OCI-LY1 (cell line): ENCODE data around the gene ANKRD6.

Experiments
- H2AFZ ChIP-seq: fragments of 200-600 bp; sonication (generic), shearing (Covaris generic); 2 replicates; pipeline ENCODE4 v1.6.0; 2014; ENCODE audit warnings: antibody characterized with exemption, mild to moderate bottlenecking, low read length
- H3F3A ChIP-seq: fragments of 200-600 bp; sonication (generic), shearing (Covaris generic); 2 replicates; pipeline ENCODE4 v1.6.0; 2014; ENCODE audit warnings: mild to moderate bottlenecking, antibody characterized with exemption, low read length, moderate library complexity; ENCODE audit not compliant: insufficient read depth
- H3K27ac ChIP-seq: fragments of 200-600 bp; sonication (generic); 2 replicates; pipeline ENCODE4 v1.5.1; 2014; ENCODE audit warnings: low read length, mixed run types, mild to moderate bottlenecking, low read depth; ENCODE audit not compliant: poor library complexity, severe bottlenecking
- H3K27me3 ChIP-seq: fragments of 200-600 bp; sonication (generic); 2 replicates; pipeline ENCODE4 v1.6.0; 2014; ENCODE audit warnings: antibody characterized with exemption, mild to moderate bottlenecking, low read length, moderate library complexity; ENCODE audit not compliant: insufficient read depth
- H3K36me3 ChIP-seq: fragments of 200-600 bp; sonication (generic); 2 replicates; pipeline ENCODE4 v1.6.1; 2014; ENCODE audit warnings: mild to moderate bottlenecking, antibody characterized with exemption, low read length, moderate library complexity, mixed read lengths; ENCODE audit not compliant: insufficient read depth
- H3K4me1 ChIP-seq: fragments of 200-600 bp; sonication (generic); 2 replicates; pipeline ENCODE4 v1.5.1; 2014; ENCODE audit warnings: mild to moderate bottlenecking, low read length, moderate library complexity; ENCODE audit not compliant: insufficient read depth, severe bottlenecking
- H3K4me2 ChIP-seq: fragments of 200-600 bp; sonication (generic), shearing (Covaris generic); 2 replicates; pipeline ENCODE4 v1.6.1; 2014; ENCODE audit warnings: low read length
- H3K4me3 ChIP-seq: fragments of 200-600 bp; sonication (generic); 2 replicates; pipeline ENCODE4 v1.5.1; 2014; ENCODE audit warnings: low read length, low read depth, mild to moderate bottlenecking, mixed read lengths; ENCODE audit not compliant: poor library complexity, severe bottlenecking
- H3K79me2 ChIP-seq: fragments of 200-600 bp; shearing (Covaris generic); 2 replicates; pipeline ENCODE4 v1.6.1; 2016; ENCODE audit warnings: mixed run types, low read length, mixed read lengths; ENCODE audit not compliant: insufficient read depth
- H3K9ac ChIP-seq: fragments of 200-600 bp; sonication (generic), shearing (Covaris generic); 2 replicates; pipeline ENCODE4 v1.6.1; 2014; ENCODE audit warnings: mild to moderate bottlenecking, low read length, mixed read lengths
- H3K9me2 ChIP-seq: fragments of 200-600 bp; sonication (generic), shearing (Covaris generic); 2 replicates; pipeline ENCODE4 v1.6.1; 2014; ENCODE audit warnings: low read depth, mild to moderate bottlenecking, low read length, mixed read lengths
- H3K9me3 ChIP-seq: fragments of 200-600 bp; shearing (Covaris generic); 2 replicates; pipeline ENCODE4 v1.6.1; 2014; ENCODE audit warnings: low read length, mixed read lengths
- H4K20me1 ChIP-seq: fragments of 200-600 bp; sonication (generic), shearing (Covaris generic); 2 replicates; pipeline ENCODE4 v1.6.0; 2016; ENCODE audit warnings: mild to moderate bottlenecking, low read length; ENCODE audit not compliant: insufficient read depth
- EZH2 ChIP-seq: fragments of 200-600 bp; sonication (generic), shearing (Covaris generic); IDR thresholded peaks from 2 replicates; pipeline ENCODE4 v1.8.0; 2017; ENCODE audit warnings: borderline replicate concordance, mixed run types, mild to moderate bottlenecking, antibody characterized with exemption, low read length, moderate library complexity, mixed read lengths
- TF ChIP-seq, protein P1 (sequence below): fragments of 200-600 bp; sonication (generic), shearing (Covaris generic); IDR thresholded peaks from 2 replicates; pipeline ENCODE4 v1.5.1; 2017; ENCODE audit warnings: mild to moderate bottlenecking, antibody characterized with exemption, low read length, moderate library complexity, mixed read lengths

ANKRD6 gene

DNA sequence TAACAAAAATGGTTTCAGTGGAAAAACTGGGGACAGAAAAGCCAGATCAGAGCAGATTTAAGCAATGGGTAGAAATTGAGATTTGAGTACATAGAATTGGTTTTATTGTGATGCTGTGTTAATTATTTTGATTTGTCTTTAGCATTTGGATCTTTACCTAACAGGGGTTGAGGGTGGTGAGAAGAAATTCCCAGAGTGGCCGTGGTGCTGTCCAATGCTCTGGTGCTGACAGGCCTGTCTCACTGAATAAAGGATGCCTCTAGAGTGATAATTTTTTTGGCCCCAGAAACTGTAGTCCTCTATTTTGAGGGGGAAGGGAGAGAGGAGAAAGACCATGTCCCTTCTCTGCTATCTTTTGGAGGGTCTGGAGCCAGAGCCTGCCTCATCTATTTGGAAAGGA is 126.5 kb downstream of the ANKRD6 start:
- H3K27me3 ChIP-seq = no peaks in the 10 kb centered on the region
- H3K9me3 ChIP-seq = no peaks in the 10 kb centered on the region
- H4K20me1 ChIP-seq = no peaks in the 10 kb centered on the region
- H3K4me1 ChIP-seq = no peaks in the 10 kb centered on the region
- H3F3A ChIP-seq = no peaks in the 10 kb centered on the region
- H3K9ac ChIP-seq = no peak overlapping the region
- H3K36me3 ChIP-seq = no peaks in the 10 kb centered on the region
- H3K9me2 ChIP-seq = no peaks in the 10 kb centered on the region
- no peak overlapping the region for H3K27ac ChIP-seq
- no peaks in the 10 kb centered on the region for H3K79me2 ChIP-seq
- H2AFZ ChIP-seq = no peak overlapping the region
- TF ChIP-seq, protein P1, sequence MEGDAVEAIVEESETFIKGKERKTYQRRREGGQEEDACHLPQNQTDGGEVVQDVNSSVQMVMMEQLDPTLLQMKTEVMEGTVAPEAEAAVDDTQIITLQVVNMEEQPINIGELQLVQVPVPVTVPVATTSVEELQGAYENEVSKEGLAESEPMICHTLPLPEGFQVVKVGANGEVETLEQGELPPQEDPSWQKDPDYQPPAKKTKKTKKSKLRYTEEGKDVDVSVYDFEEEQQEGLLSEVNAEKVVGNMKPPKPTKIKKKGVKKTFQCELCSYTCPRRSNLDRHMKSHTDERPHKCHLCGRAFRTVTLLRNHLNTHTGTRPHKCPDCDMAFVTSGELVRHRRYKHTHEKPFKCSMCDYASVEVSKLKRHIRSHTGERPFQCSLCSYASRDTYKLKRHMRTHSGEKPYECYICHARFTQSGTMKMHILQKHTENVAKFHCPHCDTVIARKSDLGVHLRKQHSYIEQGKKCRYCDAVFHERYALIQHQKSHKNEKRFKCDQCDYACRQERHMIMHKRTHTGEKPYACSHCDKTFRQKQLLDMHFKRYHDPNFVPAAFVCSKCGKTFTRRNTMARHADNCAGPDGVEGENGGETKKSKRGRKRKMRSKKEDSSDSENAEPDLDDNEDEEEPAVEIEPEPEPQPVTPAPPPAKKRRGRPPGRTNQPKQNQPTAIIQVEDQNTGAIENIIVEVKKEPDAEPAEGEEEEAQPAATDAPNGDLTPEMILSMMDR = no peak
- no peak for TF ChIP-seq EZH2
- H3K4me2 ChIP-seq = no peak overlapping the region
- no peak overlapping the region for H3K4me3 ChIP-seq

DNA sequence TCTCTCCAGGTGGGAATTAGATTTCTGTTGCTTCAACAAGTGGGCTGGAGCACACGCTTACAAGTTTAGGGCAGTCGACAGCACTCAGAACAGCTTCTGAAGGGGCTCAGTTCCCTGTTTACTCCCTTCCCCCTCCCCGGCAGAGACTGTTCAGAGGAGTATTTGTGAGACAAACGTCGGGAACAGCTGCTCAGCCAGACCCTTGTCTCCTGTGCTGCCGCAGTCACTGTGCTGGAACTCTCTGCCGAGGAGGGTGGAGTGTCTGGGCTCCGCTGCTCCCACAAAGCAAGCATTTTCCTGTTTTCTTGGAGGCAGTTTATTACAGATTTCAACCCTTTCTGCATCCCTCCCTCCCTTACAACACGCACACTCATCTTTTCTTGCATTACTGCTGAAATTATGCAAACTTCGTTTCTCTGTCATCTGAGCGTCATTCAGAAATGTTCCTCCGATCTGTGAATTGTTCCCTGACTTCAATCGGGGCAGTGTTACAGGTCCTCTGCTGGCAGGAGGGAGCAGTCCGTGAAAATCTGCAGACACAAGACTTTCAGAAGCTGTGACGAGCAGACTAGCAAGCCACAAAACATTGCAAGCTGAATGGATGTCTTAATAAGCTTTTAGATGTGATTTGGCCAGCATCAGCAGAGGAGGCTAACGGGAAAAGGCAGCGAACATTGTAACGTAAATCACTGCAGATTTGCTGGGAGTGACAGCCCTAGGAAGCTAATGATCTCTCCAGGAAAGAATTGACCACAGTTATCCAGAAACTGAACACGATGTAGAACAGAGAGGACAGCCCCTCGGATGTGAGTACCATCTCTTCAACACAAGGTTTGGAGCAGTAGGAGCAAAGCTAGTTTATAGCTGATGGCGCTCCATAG is 129.4 kb downstream of the ANKRD6 start:
- H3K4me3 ChIP-seq = no peak overlapping the region
- H3K9ac ChIP-seq = no peak overlapping the region
- TF ChIP-seq, protein P1 = no peak
- TF ChIP-seq EZH2 = no peak
- no peaks in the 10 kb centered on the region for H3K9me2 ChIP-seq
- no peaks in the 10 kb centered on the region for H3K9me3 ChIP-seq
- no peaks in the 10 kb centered on the region for H3K79me2 ChIP-seq
- no peaks in the 10 kb centered on the region for H4K20me1 ChIP-seq
- H3K4me2 ChIP-seq = no peak overlapping the region
- no peaks in the 10 kb centered on the region for H3F3A ChIP-seq
- H2AFZ ChIP-seq = no peak overlapping the region
- H3K36me3 ChIP-seq = no peaks in the 10 kb centered on the region
- H3K27ac ChIP-seq = no peak overlapping the region
- 0 out of 2 replicates have a peak, but pooled peaks cover 6% of the 10 kb centered on the region for H3K27me3 ChIP-seq
- H3K4me1 ChIP-seq = no peaks in the 10 kb centered on the region

DNA sequence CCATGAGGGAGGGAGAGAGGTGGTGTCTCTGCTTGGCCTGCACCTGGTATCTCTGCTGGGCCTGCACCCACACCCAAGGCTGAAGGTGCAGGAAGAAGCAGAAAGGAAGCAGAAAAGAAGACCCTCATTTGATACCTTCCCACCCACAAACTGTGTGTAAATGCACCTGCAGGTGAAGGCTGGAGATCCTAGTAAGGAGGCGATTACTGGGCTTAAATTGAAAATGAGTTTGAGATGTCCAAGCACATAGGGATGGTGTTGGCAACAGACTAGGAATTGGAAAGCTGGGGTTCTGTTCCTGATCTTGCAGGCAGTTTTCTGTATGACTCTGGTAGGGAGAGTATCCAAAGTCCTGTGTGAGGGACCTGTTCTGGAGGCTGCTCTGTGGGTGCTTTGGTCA is 130.9 kb downstream of the ANKRD6 start:
- H3F3A ChIP-seq = no peaks in the 10 kb centered on the region
- no peaks in the 10 kb centered on the region for H3K79me2 ChIP-seq
- H3K9me3 ChIP-seq = no peaks in the 10 kb centered on the region
- H3K9me2 ChIP-seq = no peaks in the 10 kb centered on the region
- no peak overlapping the region for H3K9ac ChIP-seq
- H2AFZ ChIP-seq = no peak overlapping the region
- H3K4me1 ChIP-seq = no peaks in the 10 kb centered on the region
- no peak overlapping the region for H3K4me3 ChIP-seq
- no peak overlapping the region for H3K4me2 ChIP-seq
- TF ChIP-seq, protein P1 = no peak
- no peak for TF ChIP-seq EZH2
- no peaks in the 10 kb centered on the region for H4K20me1 ChIP-seq
- H3K27ac ChIP-seq = no peak overlapping the region
- 0 out of 2 replicates have a peak, but pooled peaks cover 6% of the 10 kb centered on the region for H3K27me3 ChIP-seq
- H3K36me3 ChIP-seq = no peaks in the 10 kb centered on the region
